Parathyroid adenoma (tissue), 2 donors: ENCODE results near the gene KPNA2.
A peak's percentile ranks its signal among the peaks of the same experiment; 100 is the strongest.

ENCODE experiments used
- H2AFZ ChIP-seq: fragments of 300-600 bp; sonication (generic); one replicate; pipeline ENCODE4 v1.7.0; 2017; ENCODE audit warnings: antibody characterized with exemption, mild to moderate bottlenecking
- H3K27ac ChIP-seq: fragments of 300-600 bp; sonication (generic); one replicate; pipeline ENCODE4 v1.7.0; 2017
- H3K27me3 ChIP-seq: fragments of 300-600 bp; sonication (generic); one replicate; pipeline ENCODE4 v1.7.0; 2017; ENCODE audit warnings: low read length; ENCODE audit not compliant: control insufficient read depth, insufficient read depth
- H3K36me3 ChIP-seq: fragments of 300-600 bp; sonication (generic); one replicate; pipeline ENCODE4 v1.7.0; 2017; ENCODE audit warnings: low read length; ENCODE audit not compliant: control insufficient read depth, insufficient read depth
- H3K4me1 ChIP-seq: fragments of 300-600 bp; sonication (generic); one replicate; pipeline ENCODE4 v1.7.0; 2017; ENCODE audit warnings: control low read depth
- H3K4me2 ChIP-seq: fragments of 300-600 bp; sonication (generic); one replicate; pipeline ENCODE4 v1.7.0; 2017; ENCODE audit warnings: low read length
- H3K4me3 ChIP-seq: fragments of 300-600 bp; sonication (generic); one replicate; pipeline ENCODE4 v1.7.0; 2017; ENCODE audit warnings: low read depth, low read length
- H3K79me2 ChIP-seq: fragments of 300-600 bp; sonication (generic); one replicate; pipeline ENCODE4 v1.7.0; 2017; ENCODE audit warnings: control low read depth
- H3K9ac ChIP-seq: fragments of 300-600 bp; sonication (generic); one replicate; pipeline ENCODE4 v1.7.0; 2017; ENCODE audit warnings: mild to moderate bottlenecking
- H3K9me3 ChIP-seq: fragments of 300-600 bp; sonication (generic); one replicate; pipeline ENCODE4 v1.7.0; 2017; ENCODE audit warnings: low read length; ENCODE audit not compliant: control insufficient read depth
- CTCF ChIP-seq: fragments of 300-600 bp; sonication (generic); IDR thresholded peaks from one replicate; pipeline ENCODE4 v1.7.0; 2017; ENCODE audit warnings: antibody characterized with exemption, mild to moderate bottlenecking
- donor health status: primary hyperparathyroidism.

KPNA2 gene

GRCh38 chr17:67999291-67999911, 36.1 kb upstream of the KPNA2 start:
- H3K4me2 ChIP-seq = no peak overlapping the region
- H3K36me3 ChIP-seq = no peaks in the 10 kb centered on the region
- TF ChIP-seq CTCF = no peak
- H3K27ac ChIP-seq = no peak overlapping the region
- peaks cover 5% of the 10 kb centered on the region for H3K4me1 ChIP-seq
- no peak overlapping the region for H3K4me3 ChIP-seq
- no peaks in the 10 kb centered on the region for H3K9me3 ChIP-seq
- no peak overlapping the region for H3K9ac ChIP-seq
- H2AFZ ChIP-seq = no peak overlapping the region
- no peaks in the 10 kb centered on the region for H3K79me2 ChIP-seq
- no peaks in the 10 kb centered on the region for H3K27me3 ChIP-seq

GRCh38 chr17:68004201-68004600, 31.3 kb upstream of the KPNA2 start:
- no peaks in the 10 kb centered on the region for H3K36me3 ChIP-seq
- no peaks in the 10 kb centered on the region for H3K79me2 ChIP-seq
- H3K4me3 ChIP-seq = no peak overlapping the region
- no peaks in the 10 kb centered on the region for H3K4me1 ChIP-seq
- H2AFZ ChIP-seq = no peak overlapping the region
- H3K27ac ChIP-seq = no peak overlapping the region
- H3K27me3 ChIP-seq = no peaks in the 10 kb centered on the region
- TF ChIP-seq CTCF = no peak
- no peak overlapping the region for H3K4me2 ChIP-seq
- no peaks in the 10 kb centered on the region for H3K9me3 ChIP-seq
- no peak overlapping the region for H3K9ac ChIP-seq

- H3K9ac ChIP-seq = no peak overlapping the region
- TF ChIP-seq CTCF = no peak
- no peak overlapping the region for H3K27ac ChIP-seq
These were observed 28.7 kb upstream of the KPNA2 start for GRCh38 chr17:68006797-68007196.

GRCh38 chr17:68011199-68011665, 24.3 kb upstream of the KPNA2 start:
- no peak overlapping the region for H3K4me3 ChIP-seq

More at GRCh38 chr17:68006797-68007196, 28.7 kb upstream of the KPNA2 start:
- Histone ChIP-seq H2AFZ (no peak overlapping the region), H3K27me3 (no peaks in the 10 kb centered on the region), H3K4me3 (no peak overlapping the region), H3K9me3 (no peaks in the 10 kb centered on the region), H3K36me3 (no peaks in the 10 kb centered on the region), H3K4me2 (no peak overlapping the region), H3K79me2 (no peaks in the 10 kb centered on the region), H3K4me1 (no peaks in the 10 kb centered on the region)

More at GRCh38 chr17:68011199-68011665, 24.3 kb upstream of the KPNA2 start:
- Histone ChIP-seq H3K27ac (no peak overlapping the region), H3K27me3 (no peaks in the 10 kb centered on the region), H3K4me1 (no peaks in the 10 kb centered on the region), H3K4me2 (peak overlapping the region; percentile 22), H3K9ac (no peak overlapping the region), H3K9me3 (no peaks in the 10 kb centered on the region), H3K36me3 (no peaks in the 10 kb centered on the region), H2AFZ (peak overlapping the region; percentile 25), H3K79me2 (no peaks in the 10 kb centered on the region)
- TF ChIP-seq CTCF = peak; percentile 67
